ENCODE data around the gene HTR3B. TPM values are rescaled to one million over a fixed set of nuclear protein-coding genes. Genes with fewer than 3 reads are reported as not detected.

The HTR3B gene
- total RNA-seq, 6 donors from 2014 or later = not detected

DNA sequence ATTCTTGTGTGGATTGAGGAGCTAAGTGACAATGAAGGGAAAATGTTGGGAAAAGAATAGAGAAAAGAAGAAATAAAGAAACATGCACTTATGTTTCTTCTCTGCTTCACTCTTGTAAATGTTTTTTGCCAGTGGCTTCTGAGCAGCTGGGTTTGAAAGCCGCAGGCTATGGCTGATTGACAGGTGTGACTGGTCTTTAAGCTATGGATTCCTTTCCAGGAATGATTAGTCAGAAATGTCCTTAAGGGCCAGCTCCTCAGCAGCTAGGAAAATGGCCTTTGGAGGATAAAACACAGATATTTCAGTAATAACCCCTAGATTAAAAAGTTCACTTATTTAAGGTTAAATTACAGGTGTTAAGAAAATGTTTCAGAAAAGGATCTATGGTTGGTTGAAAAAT is 22.7 kb upstream of the HTR3B start:
- Histone ChIP-seq H3K4me3 (no peak overlapping the region), H3K36me3 (no peaks in the 10 kb centered on the region), H3K4me1 (no peaks in the 10 kb centered on the region), H3K9me3 (no peaks in the 10 kb centered on the region), H3K27me3 (no peaks in the 10 kb centered on the region), H3K27ac (no peak overlapping the region)
- ATAC-seq (ENCODE audit: low FRiP score in 2 of 2) = no peak
- WGBS, 2 donors = 91 to 97% methylated on average over 1 of the region's 1 CpG
- no peak for DNase-seq
- no peak for TF ChIP-seq CTCF (IDR thresholded peaks at IDR 0.05)
- TF ChIP-seq POLR2AphosphoS5 (IDR thresholded peaks at IDR 0.05) = no peak
- no peak for TF ChIP-seq EP300 (IDR thresholded peaks at IDR 0.05)
- no peak for TF ChIP-seq POLR2A (IDR thresholded peaks at IDR 0.05)

DNA sequence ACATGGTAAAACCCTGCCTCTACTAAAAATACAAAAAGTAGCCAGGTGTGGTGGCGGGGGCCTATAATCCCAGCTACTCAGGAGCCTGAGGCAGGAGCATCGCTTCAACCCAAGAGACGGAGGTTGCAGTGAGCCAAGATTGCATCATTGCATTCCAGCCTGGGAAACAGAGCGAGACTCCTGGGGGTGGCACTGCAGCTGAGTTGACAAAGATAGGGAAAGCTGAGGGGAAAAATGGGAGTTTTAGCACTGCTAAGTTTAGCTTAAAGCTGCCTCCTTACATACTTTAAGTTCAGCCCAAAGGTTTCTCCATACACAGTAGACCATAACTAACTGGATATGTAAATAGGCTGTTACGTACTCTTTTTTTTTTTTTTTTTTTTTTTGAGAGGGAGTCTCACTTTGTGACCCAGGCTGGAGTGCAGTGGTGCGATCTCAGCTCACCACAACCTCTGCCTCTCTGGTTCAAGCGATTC is 20.2 kb upstream of the HTR3B start:
- H3K9me3 ChIP-seq = no peaks in the 10 kb centered on the region
- no peak overlapping the region for H3K4me3 ChIP-seq
- no peak for TF ChIP-seq EP300 (IDR thresholded peaks at IDR 0.05)
- TF ChIP-seq POLR2A (IDR thresholded peaks at IDR 0.05) = no peak
- no peak for TF ChIP-seq POLR2AphosphoS5 (IDR thresholded peaks at IDR 0.05)
- no peak for TF ChIP-seq CTCF (IDR thresholded peaks at IDR 0.05)
- ATAC-seq (ENCODE audit: low FRiP score in 2 of 2) (no peak), DNase-seq (no peak)
- H3K27ac ChIP-seq = no peak overlapping the region
- no peaks in the 10 kb centered on the region for H3K4me1 ChIP-seq
- H3K27me3 ChIP-seq = no peaks in the 10 kb centered on the region
- 71 to 76% methylated on average over 7 of the region's 7 CpGs for WGBS, 2 donors
- no peaks in the 10 kb centered on the region for H3K36me3 ChIP-seq

- Histone ChIP-seq H3K9me3 (no peaks in the 10 kb centered on the region), H3K27me3 (no peaks in the 10 kb centered on the region), H3K4me1 (no peaks in the 10 kb centered on the region), H3K27ac (no peak overlapping the region), H3K4me3 (no peak overlapping the region), H3K36me3 (no peaks in the 10 kb centered on the region)
- no peak for DNase-seq
- WGBS, 2 donors = 68 to 70% methylated on average over 6 of the region's 6 CpGs
- ATAC-seq (ENCODE audit: low FRiP score in 2 of 2) = no peak
- TF ChIP-seq CTCF (IDR thresholded peaks at IDR 0.05) (no peak), POLR2A (IDR thresholded peaks at IDR 0.05) (no peak)
Observed at GRCh38 chr11:113885897-113886296, 18.7 kb upstream of the HTR3B start.

DNA sequence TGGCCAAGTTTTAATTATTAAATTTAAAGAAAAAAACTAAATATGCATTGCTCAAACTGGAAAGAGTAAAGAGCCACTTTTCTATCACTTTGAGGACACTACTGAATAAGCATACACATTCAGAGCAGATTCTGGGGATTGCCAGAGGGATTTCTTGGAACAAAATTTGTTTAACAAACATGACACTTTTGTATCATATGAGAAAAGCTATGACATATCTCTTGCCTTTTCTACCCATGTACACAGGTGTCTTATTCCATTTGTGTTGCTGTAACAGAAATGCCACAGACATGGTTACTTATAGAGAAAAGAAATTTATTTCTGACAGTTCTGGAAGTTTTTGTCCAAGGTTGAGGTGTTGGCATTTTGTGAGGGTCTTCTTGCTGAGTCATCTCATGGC is 15.7 kb upstream of the HTR3B start:
- Histone ChIP-seq H3K27me3 (no peaks in the 10 kb centered on the region), H3K9me3 (no peaks in the 10 kb centered on the region), H3K27ac (no peak overlapping the region), H3K4me1 (no peaks in the 10 kb centered on the region), H3K4me3 (no peak overlapping the region), H3K36me3 (no peaks in the 10 kb centered on the region)
- no peak for ATAC-seq (ENCODE audit: low FRiP score in 2 of 2)
- no peak for DNase-seq
- TF ChIP-seq CTCF (IDR thresholded peaks at IDR 0.05) (no peak), POLR2AphosphoS5 (IDR thresholded peaks at IDR 0.05) (no peak), POLR2A (IDR thresholded peaks at IDR 0.05) (no peak), EP300 (IDR thresholded peaks at IDR 0.05) (no peak)

- 64 to 70% methylated on average over 9 of the region's 9 CpGs for WGBS, 2 donors
Observed at GRCh38 chr11:113894421-113894996, 10.1 kb upstream of the HTR3B start.

More at GRCh38 chr11:113894421-113894996, 10.1 kb upstream of the HTR3B start:
- Histone ChIP-seq H3K4me1 (no peaks in the 10 kb centered on the region), H3K4me3 (no peak overlapping the region), H3K27me3 (no peaks in the 10 kb centered on the region), H3K27ac (no peak overlapping the region), H3K9me3 (no peaks in the 10 kb centered on the region), H3K36me3 (no peaks in the 10 kb centered on the region)
- no peak for TF ChIP-seq POLR2A (IDR thresholded peaks at IDR 0.05)
- no peak for ATAC-seq (ENCODE audit: low FRiP score in 2 of 2)
- DNase-seq = no peak

Data from upper lobe of left lung (tissue), 6 donors.